Muscle layer of duodenum (tissue), 2 donors: Measurements from ENCODE around the gene MSMO1.

Experiments
- H3K27ac ChIP-seq: one replicate; pipeline ENCODE4 v1.7.0; 2013; ENCODE audit warnings: mild to moderate bottlenecking, low read length
- H3K27me3 ChIP-seq: one replicate; pipeline ENCODE4 v1.7.0; 2013; ENCODE audit warnings: low read depth, mild to moderate bottlenecking, control low read depth, low read length
- H3K36me3 ChIP-seq, 2 donors: one replicate each; pipeline ENCODE4 v1.7.0; 2013; ENCODE audit warnings: low read length in 2 of 2, control low read depth in 1 of 2, mild to moderate bottlenecking in 1 of 2; ENCODE audit not compliant: insufficient read depth in 2 of 2, control insufficient read depth in 1 of 2
- H3K4me1 ChIP-seq, 2 donors: one replicate each; pipeline ENCODE4 v1.7.0; 2013; ENCODE audit warnings: low read length in 2 of 2, mild to moderate bottlenecking in 2 of 2, control low read depth in 1 of 2, moderate library complexity in 1 of 2; ENCODE audit not compliant: insufficient read depth in 2 of 2, control insufficient read depth in 1 of 2
- H3K4me3 ChIP-seq, 2 donors: one replicate each; pipeline ENCODE4 v1.7.0; 2013; ENCODE audit warnings: low read length in 2 of 2, low read depth in 1 of 2, mild to moderate bottlenecking in 1 of 2
- H3K9me3 ChIP-seq, 2 donors: one replicate each; pipeline ENCODE4 v1.7.0; 2013; ENCODE audit warnings: low read length in 2 of 2, control low read depth in 1 of 2, mild to moderate bottlenecking in 1 of 2; ENCODE audit not compliant: control insufficient read depth in 1 of 2
- donor health status: healthy.

The MSMO1 gene

GRCh38 chr4:165381821-165382373 is 54.4 kb downstream of the MSMO1 start:
- Histone ChIP-seq H3K27me3 (peaks cover 6% of the 10 kb centered on the region), H3K4me1 (no peaks in the 10 kb centered on the region), H3K27ac (no peak overlapping the region), H3K36me3 (no peaks in the 10 kb centered on the region), H3K9me3 (no peaks in the 10 kb centered on the region), H3K4me3 (no peak overlapping the region)

GRCh38 chr4:165382640-165383039 is 55.2 kb downstream of the MSMO1 start:
- Histone ChIP-seq H3K27me3 (peaks cover 6% of the 10 kb centered on the region), H3K36me3 (no peaks in the 10 kb centered on the region), H3K9me3 (no peaks in the 10 kb centered on the region), H3K4me3 (no peak overlapping the region), H3K4me1 (no peaks in the 10 kb centered on the region), H3K27ac (no peak overlapping the region)

GRCh38 chr4:165383591-165384073 is 56.2 kb downstream of the MSMO1 start:
- H3K9me3 ChIP-seq = no peaks in the 10 kb centered on the region
- H3K27ac ChIP-seq = no peak overlapping the region
- no peaks in the 10 kb centered on the region for H3K4me1 ChIP-seq
- H3K36me3 ChIP-seq = no peaks in the 10 kb centered on the region
- peaks cover under 1% of the 10 kb centered on the region for H3K27me3 ChIP-seq
- no peak overlapping the region for H3K4me3 ChIP-seq

- Histone ChIP-seq H3K9me3 (no peaks in the 10 kb centered on the region), H3K27ac (no peak overlapping the region), H3K4me3 (no peak overlapping the region), H3K4me1 (no peaks in the 10 kb centered on the region), H3K36me3 (no peaks in the 10 kb centered on the region), H3K27me3 (no peaks in the 10 kb centered on the region)
Observed at GRCh38 chr4:165384186-165384585, 56.7 kb downstream of the MSMO1 start.

GRCh38 chr4:165384598-165384997 is 57.1 kb downstream of the MSMO1 start:
- H3K4me3 ChIP-seq = no peak overlapping the region
- no peaks in the 10 kb centered on the region for H3K36me3 ChIP-seq
- H3K27ac ChIP-seq = no peak overlapping the region
- no peaks in the 10 kb centered on the region for H3K27me3 ChIP-seq
- no peaks in the 10 kb centered on the region for H3K9me3 ChIP-seq
- no peaks in the 10 kb centered on the region for H3K4me1 ChIP-seq

GRCh38 chr4:165385126-165385525 is 57.7 kb downstream of the MSMO1 start:
- no peaks in the 10 kb centered on the region for H3K27me3 ChIP-seq
- no peaks in the 10 kb centered on the region for H3K36me3 ChIP-seq
- H3K27ac ChIP-seq = no peak overlapping the region
- H3K9me3 ChIP-seq = no peaks in the 10 kb centered on the region
- no peaks in the 10 kb centered on the region for H3K4me1 ChIP-seq
- no peak overlapping the region for H3K4me3 ChIP-seq

GRCh38 chr4:165386328-165386727 is 58.9 kb downstream of the MSMO1 start:
- H3K9me3 ChIP-seq = no peaks in the 10 kb centered on the region

GRCh38 chr4:165388756-165389155 is 61.3 kb downstream of the MSMO1 start:
- no peaks in the 10 kb centered on the region for H3K27me3 ChIP-seq
- no peaks in the 10 kb centered on the region for H3K9me3 ChIP-seq
- no peak overlapping the region for H3K27ac ChIP-seq
- no peak overlapping the region for H3K4me3 ChIP-seq
- H3K4me1 ChIP-seq = no peaks in the 10 kb centered on the region
- H3K36me3 ChIP-seq = no peaks in the 10 kb centered on the region

More at GRCh38 chr4:165386328-165386727, 58.9 kb downstream of the MSMO1 start:
- Histone ChIP-seq H3K27me3 (no peaks in the 10 kb centered on the region), H3K4me1 (no peaks in the 10 kb centered on the region), H3K4me3 (no peak overlapping the region), H3K36me3 (no peaks in the 10 kb centered on the region), H3K27ac (no peak overlapping the region)
